ENCODE data around the gene VPS13D.

The VPS13D gene

DNA sequence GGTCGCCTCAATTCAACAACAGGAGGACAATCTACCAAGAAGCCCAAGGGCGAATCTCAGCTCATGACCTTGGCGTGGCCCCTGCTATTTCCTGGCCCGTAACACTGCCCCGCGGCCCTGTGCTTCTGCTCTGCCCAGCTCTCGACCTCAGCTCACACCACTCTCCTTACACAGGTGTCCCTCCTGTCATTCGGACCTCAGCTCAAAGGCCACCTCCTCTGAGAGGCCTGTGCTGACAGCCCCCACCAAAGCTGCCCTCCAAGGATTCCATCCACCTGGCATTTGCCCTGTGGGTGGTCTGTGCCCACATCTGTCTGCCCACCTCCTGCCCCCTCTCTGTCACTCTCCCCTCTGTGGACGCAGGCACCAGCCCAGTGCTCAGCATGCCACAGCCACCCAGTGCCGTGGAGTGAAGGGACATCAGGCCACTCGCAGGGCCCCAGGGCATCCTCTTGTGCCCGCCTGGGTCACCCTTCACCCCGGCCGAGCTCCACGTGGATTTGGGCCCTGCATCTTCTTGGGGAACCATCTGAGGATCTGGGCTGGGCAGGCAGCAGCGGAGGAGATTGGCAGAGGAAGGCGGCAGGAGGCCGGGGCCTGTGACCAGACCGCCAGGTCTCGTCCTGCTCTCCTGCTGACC is 317.9 kb downstream of the VPS13D start:
- no peak for DNase-seq

DNA sequence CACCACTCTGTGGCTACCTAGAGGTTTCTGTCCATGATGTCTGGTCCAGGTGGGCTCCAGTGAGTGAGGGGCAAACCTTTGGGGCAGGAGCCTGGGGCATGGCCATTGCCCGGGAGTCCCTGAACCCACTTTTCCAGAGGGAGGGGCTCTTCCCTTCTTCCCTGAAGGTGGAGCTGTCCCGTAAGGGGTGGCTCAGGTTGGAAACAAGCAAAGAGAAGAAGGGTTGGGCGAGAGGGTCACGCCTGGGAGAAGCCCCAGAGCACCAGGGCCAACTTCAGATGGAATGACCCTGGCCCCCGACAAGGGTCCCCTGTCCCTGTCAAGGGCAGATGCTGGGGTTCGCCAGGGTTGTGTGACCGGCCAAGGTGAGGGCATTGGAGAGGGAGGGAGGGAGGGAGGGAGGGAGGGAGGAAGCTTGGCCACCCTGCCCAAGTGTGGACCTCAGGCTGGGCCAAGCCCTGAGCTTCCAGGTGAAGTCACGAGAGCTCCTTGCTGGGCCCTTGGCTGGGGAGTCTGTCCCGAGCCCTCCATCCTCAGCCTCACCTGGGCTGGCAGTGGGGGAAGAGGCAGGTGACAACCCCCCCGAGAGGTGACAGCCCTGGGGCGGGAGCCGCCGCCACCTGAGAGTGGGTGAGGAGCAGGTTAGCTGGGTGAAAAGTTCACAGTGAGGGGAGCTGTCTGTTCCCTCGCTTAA is 318.6 kb downstream of the VPS13D start:
- DNase-seq, result no peak

DNA sequence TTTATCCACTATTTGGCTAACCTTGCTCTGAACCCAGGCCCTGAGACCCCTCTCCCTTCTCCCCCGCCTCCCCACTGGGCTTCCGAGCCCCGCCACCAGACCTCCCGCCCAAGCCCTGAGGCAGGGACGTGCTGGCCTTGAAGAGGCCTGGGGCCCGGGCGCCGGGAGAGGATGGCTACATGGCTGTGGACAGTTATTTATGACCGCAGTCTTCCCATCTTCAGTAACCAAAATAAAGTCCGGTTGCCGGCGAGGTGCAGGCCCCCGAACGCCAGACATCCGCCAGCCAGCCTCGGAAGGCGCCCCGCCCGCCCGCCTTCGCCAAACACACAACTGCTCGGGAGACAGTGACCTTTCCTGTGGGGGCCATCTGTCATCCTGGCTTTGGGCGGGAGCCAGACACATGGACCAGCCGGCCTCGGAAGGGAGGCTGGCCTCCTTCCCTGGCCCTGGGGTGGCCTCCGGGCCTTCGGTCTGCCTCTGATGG is 319.2 kb downstream of the VPS13D start:
- DNase-seq, result no peak

- DNase-seq, result no peak
These were observed 319.9 kb downstream of the VPS13D start for GRCh38 chr1:12549460-12550349.

DNA sequence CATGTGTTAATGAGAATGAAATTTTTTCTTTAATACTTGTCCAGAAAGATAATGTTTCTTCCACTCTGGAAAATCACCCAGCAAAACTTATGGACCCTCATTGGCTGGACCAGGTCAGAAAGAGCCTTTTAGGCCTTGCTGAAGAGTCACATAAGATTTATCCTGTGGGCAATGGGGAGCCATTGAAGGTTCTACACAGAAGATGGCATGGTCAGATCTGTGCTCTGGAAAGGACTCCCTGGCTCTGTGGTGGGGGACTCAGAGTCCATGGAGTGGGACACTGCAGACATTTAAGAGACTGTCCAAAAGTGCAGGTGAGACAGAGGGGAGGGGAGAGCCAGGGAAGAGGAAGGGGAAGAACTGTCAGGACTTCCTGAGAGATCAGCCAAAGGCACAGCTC is 321.8 kb downstream of the VPS13D start:
- no peak for DNase-seq

DNA sequence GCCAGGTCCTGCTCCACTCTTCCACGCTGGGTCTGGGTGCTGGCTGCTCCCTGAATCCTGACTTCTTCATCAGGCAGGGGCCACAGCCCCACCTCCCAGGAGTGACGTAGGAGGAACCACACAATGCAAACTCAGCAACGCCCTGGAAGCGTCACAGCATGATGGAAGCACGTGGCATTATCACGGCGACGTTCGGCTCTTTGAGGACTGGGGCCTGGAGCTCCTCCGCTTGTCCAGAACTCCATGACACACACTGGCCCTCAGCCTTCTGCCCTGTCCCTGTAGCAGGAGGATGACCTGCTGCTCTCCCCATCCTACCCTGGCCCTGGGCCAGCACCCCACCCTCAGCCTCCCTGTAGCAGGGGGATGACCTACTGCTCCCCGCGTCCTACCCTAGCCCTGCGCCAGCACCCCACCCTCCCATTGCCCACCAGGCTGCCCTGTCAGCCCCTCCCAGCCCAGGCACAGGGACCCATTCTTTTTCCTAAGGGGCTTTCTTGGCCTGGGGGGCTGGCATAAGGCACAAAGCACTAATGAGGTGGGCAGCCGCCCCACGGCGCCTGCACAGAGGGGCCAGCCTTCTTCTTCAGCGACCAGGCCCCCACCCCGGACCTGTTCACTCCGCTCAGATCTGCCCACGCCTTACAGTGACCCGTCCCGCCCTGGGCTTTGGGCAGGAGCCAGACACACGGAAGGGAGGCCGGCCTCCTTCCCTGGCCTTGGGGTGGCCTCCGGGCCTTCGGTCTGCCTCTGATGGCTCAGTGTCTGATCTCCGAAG is 322.5 kb downstream of the VPS13D start:
- no peak for DNase-seq

GRCh38 chr1:12552951-12553921 is 323.4 kb downstream of the VPS13D start:
- DNase-seq, result no peak

DNA sequence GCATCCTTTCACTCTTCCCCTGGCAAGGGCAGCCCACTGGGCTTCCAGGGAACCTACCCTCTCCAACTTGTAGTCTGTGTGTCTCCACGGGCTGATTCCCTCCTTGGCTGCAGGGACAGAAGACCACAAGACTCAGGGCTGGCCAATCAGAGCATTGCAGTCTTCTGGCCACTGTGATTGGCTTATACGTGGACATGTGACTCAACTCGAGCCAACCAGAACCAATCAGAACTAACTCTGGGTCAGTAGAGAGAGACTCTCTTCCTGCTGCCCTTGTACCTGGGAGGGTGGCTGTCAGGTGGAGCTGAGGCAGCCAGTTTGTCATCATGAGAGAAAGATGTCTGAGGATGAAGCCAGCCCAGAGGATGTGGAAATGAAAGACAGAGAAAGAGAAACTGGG is 324.1 kb downstream of the VPS13D start:
- no peak for DNase-seq

GRCh38 chr1:12554521-12555305 is 324.9 kb downstream of the VPS13D start:
- no peak for DNase-seq

DNA sequence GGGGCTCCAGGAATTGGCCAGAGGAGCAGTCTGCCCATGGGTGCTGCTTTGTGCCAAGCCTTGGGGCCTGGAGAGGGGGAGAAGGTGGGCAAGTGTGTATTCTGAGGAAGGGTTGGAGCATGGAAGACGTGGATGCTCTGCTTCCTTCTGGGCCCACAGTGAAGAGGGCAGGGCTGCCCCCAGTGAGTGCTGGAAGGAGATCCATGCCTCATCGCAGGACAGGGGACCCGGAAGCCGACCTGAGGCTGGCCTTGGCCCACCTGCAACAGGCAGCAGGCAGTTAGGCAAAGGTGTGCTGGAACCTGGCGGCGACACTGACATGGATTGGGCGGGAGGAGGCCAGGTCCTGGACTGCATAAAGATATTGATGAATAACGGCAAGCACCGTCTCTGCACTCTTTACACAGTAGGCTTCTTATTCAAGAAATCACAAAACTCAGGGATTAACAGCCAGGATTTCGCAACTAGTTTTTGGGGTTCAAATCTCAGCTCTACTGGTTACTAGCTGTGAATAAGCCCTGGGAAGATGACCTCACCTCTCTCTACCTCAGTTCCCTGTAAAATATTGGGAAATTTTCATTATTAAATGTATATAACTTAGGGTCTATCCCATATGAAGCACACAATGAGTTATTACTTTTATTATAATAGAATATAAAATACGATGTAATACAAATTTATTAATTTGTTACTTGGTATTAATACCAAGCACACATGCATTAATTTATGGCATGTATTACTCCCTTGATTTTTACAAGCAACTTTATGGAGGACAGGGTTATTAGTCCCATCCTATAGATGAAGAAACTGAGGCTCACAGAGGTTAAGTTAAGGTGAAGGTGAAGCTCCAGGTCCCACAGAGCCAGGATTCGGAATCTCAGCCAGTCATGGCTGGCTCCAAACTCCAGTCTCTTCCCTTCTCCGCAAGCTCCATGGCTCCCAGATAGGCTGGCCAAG is 325.9 kb downstream of the VPS13D start:
- no peak for DNase-seq

DNA sequence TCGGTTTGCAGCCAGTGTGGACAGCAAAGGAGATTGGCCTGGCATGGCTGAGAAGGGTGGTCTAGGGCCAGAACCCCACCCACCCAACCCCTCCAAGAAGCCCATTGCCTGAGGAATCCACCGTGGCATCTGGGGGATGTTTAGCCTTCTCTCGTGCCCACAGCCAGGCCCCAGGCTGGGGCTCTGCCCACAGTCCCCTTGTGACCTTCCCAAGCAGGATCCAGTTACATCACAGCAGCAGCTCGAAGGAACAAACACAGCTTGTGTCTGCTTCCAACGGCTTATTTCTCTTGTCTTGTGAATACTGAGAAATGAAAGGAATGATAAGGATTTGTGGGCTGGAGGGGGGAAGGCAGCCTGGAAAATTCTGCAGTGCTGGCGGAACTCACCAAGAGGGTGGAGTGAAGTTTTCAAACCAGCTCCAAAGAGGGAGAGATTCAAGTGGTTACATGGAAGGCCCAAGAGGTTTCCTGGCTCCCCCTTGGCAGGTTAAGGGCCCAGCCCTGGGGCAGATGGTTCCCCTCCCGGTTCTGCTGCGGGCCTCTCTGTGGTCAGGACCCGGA is 326.6 kb downstream of the VPS13D start:
- no peak for DNase-seq

- DNase-seq, result no peak
These were observed 327.4 kb downstream of the VPS13D start for GRCh38 chr1:12556957-12557935.

GRCh38 chr1:12561121-12561520 is 331.3 kb downstream of the VPS13D start:
- DNase-seq, result no peak

Measured in NK-92 treated with Interleukin-12 subunit alpha and Interleukin-12 subunit beta, amount 100 ng/mL, for 24 hours (cell line).